GM21423 (cell line): ENCODE measurements around the gene ITPR1.

Source experiments
- ATAC-seq: cut with Tn5 transposase; IDR thresholded peaks from one replicate; pipeline ENCODE4 v1.9.1; 2021; ENCODE audit warnings: mild to moderate bottlenecking, moderate library complexity; ENCODE audit not compliant: unreplicated experiment

Gene ITPR1

GRCh38 chr3:4709341-4709740, 216.2 kb downstream of the ITPR1 start:
- ATAC-seq, result no peak

- no peak for ATAC-seq
These were observed 217.0 kb downstream of the ITPR1 start for GRCh38 chr3:4710191-4710590.

- ATAC-seq, result peak; percentile 27
These were observed 218.5 kb downstream of the ITPR1 start for GRCh38 chr3:4711680-4711992.

- no peak for ATAC-seq
These were observed 219.0 kb downstream of the ITPR1 start for GRCh38 chr3:4712109-4712508.

- no peak for ATAC-seq
These were observed 220.9 kb downstream of the ITPR1 start for GRCh38 chr3:4714045-4714444.

- ATAC-seq, result no peak
These were observed 223.1 kb downstream of the ITPR1 start for GRCh38 chr3:4716266-4716665.

- ATAC-seq, result no peak
These were observed 223.7 kb downstream of the ITPR1 start for GRCh38 chr3:4716706-4717362.

- no peak for ATAC-seq
These were observed 224.2 kb downstream of the ITPR1 start for GRCh38 chr3:4717363-4717740.

- no peak for ATAC-seq
These were observed 225.1 kb downstream of the ITPR1 start for GRCh38 chr3:4718179-4718736.

GRCh38 chr3:4719046-4719501, 225.9 kb downstream of the ITPR1 start:
- ATAC-seq, result no peak

GRCh38 chr3:4720316-4721075, 227.3 kb downstream of the ITPR1 start:
- no peak for ATAC-seq

GRCh38 chr3:4721511-4721911, 228.4 kb downstream of the ITPR1 start:
- ATAC-seq, result peak; percentile 9

- peak; percentile 69 for ATAC-seq
These were observed 229.0 kb downstream of the ITPR1 start for GRCh38 chr3:4722103-4722502.

- no peak for ATAC-seq
These were observed 231.0 kb downstream of the ITPR1 start for GRCh38 chr3:4724051-4724629.

GRCh38 chr3:4726549-4726948, 233.4 kb downstream of the ITPR1 start:
- no peak for ATAC-seq

GRCh38 chr3:4729061-4729973, 236.2 kb downstream of the ITPR1 start:
- no peak for ATAC-seq

GRCh38 chr3:4730719-4731118, 237.6 kb downstream of the ITPR1 start:
- ATAC-seq, result no peak

- no peak for ATAC-seq
These were observed 238.5 kb downstream of the ITPR1 start for GRCh38 chr3:4731543-4732111.

GRCh38 chr3:4732925-4733324, 239.8 kb downstream of the ITPR1 start:
- no peak for ATAC-seq

GRCh38 chr3:4734454-4734853, 241.3 kb downstream of the ITPR1 start:
- ATAC-seq, result no peak

- no peak for ATAC-seq
These were observed 242.1 kb downstream of the ITPR1 start for GRCh38 chr3:4735243-4735642.
